ENCODE results near the gene ZNF682. TPM values are rescaled to one million over a fixed set of nuclear protein-coding genes. Genes with fewer than 3 reads are reported as not detected.
"Not testable (repeated sequence)": the region's sequence is repeated elsewhere in the genome, so short reads cannot be mapped to it uniquely, and the experiment has no call there.

ZNF682 gene
- total and polyA plus RNA-seq, 2 experiments from 2014 or later, result 25.1 to 45.1 TPM

- Histone ChIP-seq H2AFZ (peak overlapping the region; percentile 32; the same call in 1 of the 2 replicates), H3K4me3 (0 out of 2 replicates have a peak overlapping the region, but pooled peaks have one; percentile 37), H3K4me2 (peak overlapping the region; percentile 66; the same call in 1 of the 2 replicates)
- ATAC-seq; H3K27me3 Mint-ChIP-seq (ENCODE audit: insufficient read depth, low read depth, poor library complexity); H3K9me2 ChIP-seq (ENCODE audit: insufficient read depth); H3K4me1 ChIP-seq (ENCODE audit: insufficient read depth); H3K36me3 ChIP-seq (ENCODE audit: insufficient read depth); H3K27ac ChIP-seq (ENCODE audit: low read depth); H3K9me3 Mint-ChIP-seq; H3K4me1 Mint-ChIP-seq; H3K79me2 ChIP-seq (replicated peaks; ENCODE audit: insufficient read depth); H3K27me3 ChIP-seq (ENCODE audit: insufficient read depth); H3K4me3 Mint-ChIP-seq; H3K36me3 Mint-ChIP-seq (ENCODE audit: low read depth); H4K20me1 ChIP-seq (replicated peaks; ENCODE audit: insufficient read depth); H3K27ac Mint-ChIP-seq; H3F3A ChIP-seq (replicated peaks; ENCODE audit: low read depth): not testable (repeated sequence)
- DNase-seq (ENCODE audit: low spot score), result peak; percentile 88
- TF ChIP-seq CTCF (conservative IDR thresholded peaks at IDR 0.05; ENCODE audit: low read depth in 2 of 2), result peak; percentile 72 to 84
Observed at GRCh38 chr19:19959151-19959799, 80.0 kb downstream of the ZNF682 start.

- not testable (repeated sequence) for H3K4me3 Mint-ChIP-seq; H3K27ac ChIP-seq (ENCODE audit: low read depth); H3K9me3 Mint-ChIP-seq; H3K27me3 ChIP-seq (ENCODE audit: insufficient read depth); H3K4me2 ChIP-seq; H3K36me3 ChIP-seq (ENCODE audit: insufficient read depth); DNase-seq (ENCODE audit: low spot score); H3K9me2 ChIP-seq (ENCODE audit: insufficient read depth); H4K20me1 ChIP-seq (replicated peaks; ENCODE audit: insufficient read depth); H3K4me1 Mint-ChIP-seq; H3K27me3 Mint-ChIP-seq (ENCODE audit: insufficient read depth, low read depth, poor library complexity); H3F3A ChIP-seq (replicated peaks; ENCODE audit: low read depth); H2AFZ ChIP-seq; H3K79me2 ChIP-seq (replicated peaks; ENCODE audit: insufficient read depth); H3K36me3 Mint-ChIP-seq (ENCODE audit: low read depth); H3K27ac Mint-ChIP-seq; H3K4me3 ChIP-seq; H3K4me1 ChIP-seq (ENCODE audit: insufficient read depth); ATAC-seq
Observed at GRCh38 chr19:19957766-19958165, 81.5 kb downstream of the ZNF682 start.

DNA sequence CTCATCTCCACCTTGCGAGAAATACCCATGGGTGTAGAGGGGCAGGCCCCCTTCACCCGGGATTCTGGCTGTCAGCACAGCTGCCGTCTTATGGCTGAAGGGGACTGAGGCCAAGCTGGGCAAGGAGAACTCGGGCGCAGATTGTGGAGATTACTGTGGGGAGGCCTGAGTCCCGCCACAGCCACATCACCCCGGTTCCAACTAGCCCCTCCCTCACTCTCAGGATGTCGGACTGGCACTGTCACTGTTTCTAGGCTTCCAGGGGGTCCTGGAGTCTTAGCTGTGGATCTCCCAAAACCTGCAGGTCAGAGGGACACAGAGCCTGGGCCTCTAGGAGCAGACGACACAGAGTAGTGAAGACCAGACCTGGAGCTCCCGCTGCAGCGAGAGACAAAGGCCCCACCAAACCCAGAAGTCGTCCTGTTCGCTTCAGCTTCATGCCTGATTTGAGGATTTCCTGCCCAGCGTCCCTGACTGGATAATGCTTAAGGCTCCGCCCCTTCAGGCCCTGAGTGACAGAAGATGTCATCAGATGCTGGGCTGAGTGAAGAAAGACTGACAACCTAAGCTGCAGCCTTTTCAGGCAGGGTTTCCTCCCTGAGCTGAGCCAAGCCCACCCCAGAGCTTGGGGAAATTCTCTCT is 82.8 kb downstream of the ZNF682 start:
- Mint-ChIP-seq H3K36me3 (ENCODE audit: low read depth) (no peaks in the 10 kb centered on the region), H3K4me3 (peak overlapping the region; percentile 66), H3K9me3 (no peaks in the 10 kb centered on the region; the same call in 1 of the 3 replicates), H3K27ac (peak overlapping the region; percentile 81), H3K27me3 (ENCODE audit: insufficient read depth, low read depth, poor library complexity) (no peaks in the 10 kb centered on the region), H3K4me1 (peaks cover 4% of the 10 kb centered on the region; the same call in 2 of the 3 replicates)
- ATAC-seq (peak; percentile 97), DNase-seq (ENCODE audit: low spot score) (peak; percentile 98)
- Histone ChIP-seq H2AFZ (peak overlapping the region; percentile 1), H3K27me3 (ENCODE audit: insufficient read depth) (no peaks in the 10 kb centered on the region), H3K4me1 (ENCODE audit: insufficient read depth) (0 out of 2 replicates have a peak, but pooled peaks cover 4% of the 10 kb centered on the region), H3K4me2 (peak overlapping the region; percentile 75), H3K79me2 (replicated peaks; ENCODE audit: insufficient read depth) (no peaks in the 10 kb centered on the region), H3K27ac (ENCODE audit: low read depth) (peak overlapping the region; percentile 53), H3K36me3 (ENCODE audit: insufficient read depth) (no peaks in the 10 kb centered on the region), H3K9me2 (ENCODE audit: insufficient read depth) (no peaks in the 10 kb centered on the region), H3K4me3 (peak overlapping the region; percentile 50), H3F3A (replicated peaks; ENCODE audit: low read depth) (0 out of 2 replicates have a peak, but pooled peaks cover 2% of the 10 kb centered on the region), H4K20me1 (replicated peaks; ENCODE audit: insufficient read depth) (no peaks in the 10 kb centered on the region)
- TF ChIP-seq EZH2phosphoT487 (IDR thresholded peaks at IDR 0.05; ENCODE audit: unreplicated experiment) (no peak), ETS1 (IDR thresholded peaks at IDR 0.05) (peak; percentile 28; the same call in 1 of the 2 replicates), POLR2AphosphoS5 (IDR thresholded peaks at IDR 0.05; ENCODE audit: low read depth) (peak; percentile 93), STAT1 (IDR thresholded peaks at IDR 0.05; ENCODE audit: unreplicated experiment) (no peak), CREB1 (CRISPR knock-in tag; IDR thresholded peaks at IDR 0.05; ENCODE audit: low read depth) (peak; percentile 63)
